AML-193 (cell line): ENCODE measurements around the gene VARS1.
"Not testable (repeated sequence)": the region's sequence is repeated elsewhere in the genome, so short reads cannot be mapped to it uniquely, and the experiment has no call there.

Experiments used
- DNase-seq, 2 experiments: peaks; one replicate each; lab custom pipeline; 2025; lab: John Stamatoyannopoulos, UW

VARS1 gene

GRCh38 chr6:31794294-31794865 lies 1.2 kb downstream of the VARS1 start:
- peak; percentile 48 to 61 for DNase-seq

- not testable (repeated sequence) for DNase-seq
These were observed 1.7 kb downstream of the VARS1 start for GRCh38 chr6:31793927-31794245.

- DNase-seq, result no peak
These were observed 2.8 kb downstream of the VARS1 start for GRCh38 chr6:31792761-31793171.

GRCh38 chr6:31792090-31792374 lies 3.5 kb downstream of the VARS1 start:
- no peak for DNase-seq

- DNase-seq, result peak; percentile 59 to 64
These were observed 4.0 kb downstream of the VARS1 start for GRCh38 chr6:31791324-31792089.

- DNase-seq, result no peak
These were observed 10.1 kb downstream of the VARS1 start for GRCh38 chr6:31785475-31785874.

- no peak for DNase-seq
These were observed 11.2 kb downstream of the VARS1 start for GRCh38 chr6:31784098-31784925.

GRCh38 chr6:31782126-31782855 lies 13.3 kb downstream of the VARS1 start:
- DNase-seq, result no peak

GRCh38 chr6:31781244-31782125 lies 14.1 kb downstream of the VARS1 start:
- no peak for DNase-seq

GRCh38 chr6:31780507-31781243 lies 14.9 kb downstream of the VARS1 start:
- DNase-seq, result no peak

- no peak for DNase-seq
These were observed 15.6 kb downstream of the VARS1 start for GRCh38 chr6:31779908-31780307.

- DNase-seq, result no peak
These were observed 16.3 kb downstream of the VARS1 start for GRCh38 chr6:31778999-31779885.

- no peak for DNase-seq
These were observed 17.4 kb downstream of the VARS1 start for GRCh38 chr6:31778193-31778592.

GRCh38 chr6:31777667-31778050 lies 17.9 kb downstream of the VARS1 start:
- DNase-seq, result no peak

GRCh38 chr6:31776989-31777666 lies 18.4 kb downstream of the VARS1 start, which contains the start of gene VWA7:
Gene VWA7 (minus strand): TSS chr6:31777328. CDS start chr6:31776779, 549 bp downstream.
- DNase-seq, result peak in 1 of 2 experiments; percentile 9

- DNase-seq, result no peak
These were observed 19.0 kb downstream of the VARS1 start for GRCh38 chr6:31776485-31776988.

- DNase-seq, result no peak
These were observed 19.7 kb downstream of the VARS1 start for GRCh38 chr6:31775633-31776484.

- DNase-seq, result no peak
These were observed 20.4 kb downstream of the VARS1 start for GRCh38 chr6:31775184-31775583.
